Middle frontal gyrus (tissue), 1 donor: ENCODE data around the gene TIE1.

Experiments used
- DNase-seq: peaks from one replicate; pipeline ENCODE4 v3.0.0-alpha.2; 2015; ENCODE audit warnings: low spot score; ENCODE audit errors: extremely low spot score

TIE1 gene

GRCh38 chr1:43312212-43312623 lies 11.4 kb downstream of the TIE1 start:
- no peak for DNase-seq

DNA sequence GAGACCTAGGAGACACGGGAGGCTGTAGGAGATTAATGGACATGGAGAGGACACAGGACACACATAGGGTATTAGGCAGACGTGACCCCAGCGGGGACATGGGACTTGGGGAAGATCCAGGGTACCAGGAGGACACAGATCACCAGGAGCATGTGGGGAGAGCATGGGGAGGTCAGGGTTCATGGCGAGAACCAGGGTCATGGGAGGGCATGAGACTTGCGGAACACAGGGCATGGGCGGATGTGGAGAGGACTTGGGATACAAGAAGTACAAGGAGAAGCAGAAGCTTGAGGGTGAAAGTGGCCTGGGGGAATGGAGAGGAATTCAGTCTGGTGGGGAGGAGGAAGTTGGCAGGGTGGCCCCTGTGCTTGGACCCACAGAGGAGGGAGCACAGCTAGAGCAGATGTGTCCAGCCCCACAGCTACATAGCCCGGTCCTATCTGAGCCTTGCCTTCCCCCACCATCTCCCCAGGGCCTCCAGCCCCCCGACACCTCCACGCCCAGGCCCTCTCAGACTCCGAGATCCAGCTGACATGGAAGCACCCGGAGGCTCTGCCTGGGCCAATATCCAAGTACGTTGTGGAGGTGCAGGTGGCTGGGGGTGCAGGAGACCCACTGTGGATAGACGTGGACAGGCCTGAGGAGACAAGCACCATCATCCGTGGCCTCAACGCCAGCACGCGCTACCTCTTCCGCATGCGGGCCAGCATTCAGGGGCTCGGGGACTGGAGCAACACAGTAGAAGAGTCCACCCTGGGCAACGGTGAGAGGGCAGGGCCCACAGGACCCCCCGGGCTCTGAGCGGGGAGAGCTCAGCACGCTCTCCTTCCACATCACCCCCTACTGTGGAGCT lies 12.1 kb downstream of the TIE1 start:
- no peak for DNase-seq

DNA sequence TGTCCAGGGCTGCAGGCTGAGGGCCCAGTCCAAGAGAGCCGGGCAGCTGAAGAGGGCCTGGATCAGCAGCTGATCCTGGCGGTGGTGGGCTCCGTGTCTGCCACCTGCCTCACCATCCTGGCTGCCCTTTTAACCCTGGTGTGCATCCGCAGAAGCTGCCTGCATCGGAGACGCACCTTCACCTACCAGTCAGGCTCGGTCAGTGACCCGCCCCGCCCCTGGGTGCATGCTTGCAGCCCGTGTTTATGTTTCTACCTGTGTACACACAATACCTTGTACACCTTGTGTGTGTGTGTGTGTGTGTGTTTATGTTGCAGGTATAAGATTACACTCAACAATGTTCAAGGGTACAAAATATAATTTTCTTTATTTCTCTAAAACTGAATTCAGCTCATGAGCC lies 13.0 kb downstream of the TIE1 start:
- DNase-seq, result no peak

GRCh38 chr1:43314233-43314632 lies 13.5 kb downstream of the TIE1 start:
- no peak for DNase-seq

DNA sequence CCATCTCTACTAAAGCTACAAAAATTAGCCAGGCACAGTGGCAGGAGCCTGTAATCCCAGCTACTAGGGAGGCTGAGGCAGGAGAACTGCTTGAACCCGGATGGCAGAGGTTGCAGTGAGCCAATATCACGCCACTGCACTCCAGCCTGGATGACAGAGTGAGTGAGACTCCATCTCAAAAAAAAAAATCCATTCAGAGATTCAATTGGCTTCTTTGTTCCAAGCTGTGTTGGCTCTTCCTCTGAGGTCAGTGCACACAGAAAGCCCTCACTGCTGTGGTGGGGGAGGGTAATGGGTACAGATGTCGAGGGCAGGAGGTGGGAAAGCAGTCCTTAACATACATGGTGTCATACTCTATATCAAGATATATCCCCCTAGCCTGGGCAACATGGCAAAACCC lies 14.7 kb downstream of the TIE1 start:
- DNase-seq, result peak; percentile 16

DNA sequence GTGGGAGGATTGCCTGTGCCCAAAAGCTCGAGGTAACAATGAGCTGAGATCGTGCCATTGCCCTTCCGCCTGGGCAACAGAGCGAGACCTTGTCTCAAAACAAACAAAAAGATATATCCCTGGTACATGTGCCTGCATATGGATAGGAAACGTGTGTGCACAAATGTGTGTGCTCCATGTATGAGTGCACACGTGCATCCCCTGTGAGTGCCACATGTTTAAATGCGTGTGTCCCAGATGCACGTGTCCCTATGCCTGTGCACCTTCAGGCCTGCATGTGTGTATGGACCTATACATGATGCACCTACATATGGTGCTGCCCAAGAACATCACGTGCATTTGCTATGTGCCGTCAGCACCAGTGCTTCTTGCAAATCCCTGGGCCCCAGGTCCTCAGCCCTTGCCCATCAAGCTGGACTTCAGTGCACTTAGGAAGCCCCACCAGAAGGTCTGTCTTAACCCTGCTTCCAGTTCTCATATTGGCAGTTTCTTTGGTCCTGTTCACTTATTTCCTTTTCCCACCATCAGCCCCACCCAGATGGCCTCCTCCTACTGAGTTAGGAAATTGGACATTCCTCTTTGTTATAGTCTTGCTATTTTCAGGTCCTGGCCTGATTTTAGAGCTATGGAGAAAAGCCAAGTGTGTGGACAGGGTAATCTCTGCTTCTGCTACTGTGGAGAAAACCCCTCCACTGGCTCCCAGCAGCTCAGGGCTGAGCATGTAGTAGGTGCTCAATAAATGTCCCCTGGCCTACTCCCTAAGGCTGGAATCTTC lies 15.4 kb downstream of the TIE1 start:
- no peak for DNase-seq

GRCh38 chr1:43316738-43317520 lies 16.1 kb downstream of the TIE1 start:
- no peak for DNase-seq

DNA sequence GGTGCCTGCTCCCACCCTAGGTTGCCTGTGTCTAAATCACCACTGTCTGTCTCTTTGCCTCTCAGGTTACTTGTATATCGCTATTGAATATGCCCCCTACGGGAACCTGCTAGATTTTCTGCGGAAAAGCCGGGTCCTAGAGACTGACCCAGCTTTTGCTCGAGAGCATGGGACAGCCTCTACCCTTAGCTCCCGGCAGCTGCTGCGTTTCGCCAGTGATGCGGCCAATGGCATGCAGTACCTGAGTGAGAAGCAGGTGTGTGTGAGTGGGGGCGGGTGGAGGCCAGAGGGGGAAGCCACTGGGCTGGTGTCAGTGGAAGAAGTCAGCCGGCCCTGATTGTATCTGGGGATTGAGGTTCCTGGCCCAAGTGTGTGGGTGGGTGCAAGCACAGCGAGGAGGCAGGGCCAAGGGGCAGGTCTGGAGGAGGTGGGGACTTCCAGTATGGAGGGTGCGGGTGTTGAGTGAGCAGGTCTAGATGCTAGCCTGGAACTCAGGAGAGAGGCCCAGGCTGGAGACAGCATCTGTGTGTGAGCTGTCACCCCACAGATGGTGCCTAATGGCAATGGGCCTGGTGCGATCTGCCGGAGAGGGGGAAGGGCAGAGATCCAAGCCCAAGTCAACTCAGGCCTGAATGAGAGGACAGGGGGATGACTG lies 17.2 kb downstream of the TIE1 start:
- DNase-seq, result peak; percentile 28

- no peak for DNase-seq
These were observed 18.0 kb downstream of the TIE1 start for GRCh38 chr1:43318831-43319230.

GRCh38 chr1:43319288-43319687 lies 18.5 kb downstream of the TIE1 start:
- no peak for DNase-seq

DNA sequence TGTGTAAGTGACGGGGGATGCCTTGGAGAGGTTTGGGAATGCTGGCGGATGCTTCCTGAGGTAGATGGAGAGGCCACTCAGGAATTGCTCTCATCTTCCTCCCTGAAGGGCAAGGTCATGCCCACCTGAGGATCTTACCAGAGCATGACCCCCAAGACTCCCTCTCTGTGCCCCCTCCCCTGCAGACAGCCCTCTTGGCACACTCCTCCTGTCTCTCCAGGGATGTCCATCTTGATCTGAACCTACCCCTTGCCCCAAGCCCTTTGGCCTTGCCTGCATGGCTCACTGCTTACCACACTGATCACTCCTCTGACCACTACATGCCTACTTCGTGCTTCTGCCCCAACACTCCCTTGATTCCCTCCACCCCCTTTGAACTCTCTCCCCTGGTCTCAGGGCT lies 19.0 kb downstream of the TIE1 start:
- no peak for DNase-seq

GRCh38 chr1:43321331-43321891 lies 20.6 kb downstream of the TIE1 start:
- no peak for DNase-seq

- DNase-seq, result no peak
These were observed 21.7 kb downstream of the TIE1 start for GRCh38 chr1:43322506-43322905.

- no peak for DNase-seq
These were observed 24.0 kb downstream of the TIE1 start for GRCh38 chr1:43324810-43325209.

DNA sequence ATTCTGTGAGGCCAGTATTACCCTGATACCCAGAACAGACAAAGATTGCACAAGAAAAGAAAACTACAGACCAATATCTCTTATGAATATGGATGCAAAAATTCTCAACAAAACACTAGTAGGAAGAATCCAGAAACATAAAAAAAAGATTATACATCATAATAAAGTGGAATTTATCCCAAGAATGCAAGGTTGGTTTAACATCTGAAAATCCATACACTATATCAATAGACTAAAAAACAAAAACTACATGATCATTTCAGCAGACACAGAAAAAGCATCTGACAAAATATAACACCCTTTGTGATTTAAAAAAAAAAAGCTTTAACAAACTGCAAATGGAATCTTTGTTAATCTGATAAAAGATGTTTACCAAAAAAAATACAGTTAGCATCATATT lies 24.6 kb downstream of the TIE1 start:
- DNase-seq, result no peak

DNA sequence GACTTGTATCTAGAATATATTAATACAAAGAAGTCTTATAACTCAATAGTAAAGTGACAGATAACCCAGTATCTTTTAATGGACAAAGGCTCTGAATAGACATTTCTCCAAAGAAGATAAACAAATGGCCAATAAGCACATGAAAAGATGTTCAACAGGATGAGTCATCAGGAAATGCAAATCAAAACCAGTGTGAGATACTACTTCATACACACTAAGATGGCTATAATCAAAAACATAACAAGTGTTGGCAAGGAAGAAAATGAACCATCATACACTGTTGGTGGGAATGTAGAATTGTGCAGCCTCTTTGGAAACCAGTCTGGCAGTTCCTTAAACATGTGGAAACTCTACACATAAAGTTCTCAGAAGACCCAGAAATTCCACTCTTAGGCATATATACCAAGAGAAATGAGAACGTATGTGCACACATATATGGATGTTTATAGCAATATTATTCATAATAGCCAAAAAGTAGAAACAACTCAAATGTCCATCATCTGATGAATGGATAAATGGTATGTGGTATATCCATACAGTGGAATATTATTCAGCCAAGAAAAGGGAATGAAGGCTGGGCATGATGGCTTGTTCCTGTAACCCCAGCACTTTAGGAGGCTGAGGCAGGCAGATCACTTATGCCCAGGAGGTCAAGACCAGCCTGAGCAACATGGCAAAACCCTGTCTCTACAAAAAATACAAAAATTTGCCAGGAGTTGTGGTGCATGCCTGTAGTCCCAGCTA lies 26.9 kb downstream of the TIE1 start:
- no peak for DNase-seq

DNA sequence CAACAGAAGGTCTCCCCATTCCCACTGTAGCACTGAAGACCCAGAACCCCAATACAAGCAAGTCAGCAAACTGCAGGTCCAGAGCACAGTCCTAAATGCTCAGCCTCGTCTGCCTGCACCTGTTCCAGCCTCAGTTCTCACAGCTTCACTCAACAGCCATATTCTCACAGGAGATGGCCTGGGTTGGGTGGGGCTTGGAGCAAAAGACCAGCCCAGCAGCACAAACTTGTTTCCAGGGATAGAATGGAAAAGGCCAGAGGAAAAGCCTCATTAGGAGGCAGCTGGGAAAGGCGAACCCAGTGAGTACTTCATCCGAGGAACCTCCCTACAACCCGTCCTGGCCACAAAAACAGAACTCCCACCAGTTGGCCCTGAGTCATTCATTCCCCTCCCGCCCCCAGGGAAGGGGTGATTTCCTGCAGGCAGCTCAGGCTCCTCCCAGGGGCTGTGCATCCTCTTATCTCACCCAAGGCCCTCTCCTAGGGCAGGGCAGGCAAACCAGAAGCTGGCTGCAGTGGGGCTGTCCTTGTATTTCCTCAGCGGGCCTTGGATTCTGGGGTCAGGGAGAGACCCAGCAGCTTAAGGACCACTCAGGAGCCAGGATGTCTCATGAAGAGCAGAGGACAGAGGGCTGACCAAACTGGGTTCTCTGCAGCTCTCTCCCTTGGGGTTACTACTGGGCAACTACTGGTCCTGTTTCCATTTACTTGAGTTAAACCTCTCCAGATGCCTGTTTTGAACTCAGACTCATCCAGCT lies 29.4 kb downstream of the TIE1 start:
- DNase-seq, result no peak

DNA sequence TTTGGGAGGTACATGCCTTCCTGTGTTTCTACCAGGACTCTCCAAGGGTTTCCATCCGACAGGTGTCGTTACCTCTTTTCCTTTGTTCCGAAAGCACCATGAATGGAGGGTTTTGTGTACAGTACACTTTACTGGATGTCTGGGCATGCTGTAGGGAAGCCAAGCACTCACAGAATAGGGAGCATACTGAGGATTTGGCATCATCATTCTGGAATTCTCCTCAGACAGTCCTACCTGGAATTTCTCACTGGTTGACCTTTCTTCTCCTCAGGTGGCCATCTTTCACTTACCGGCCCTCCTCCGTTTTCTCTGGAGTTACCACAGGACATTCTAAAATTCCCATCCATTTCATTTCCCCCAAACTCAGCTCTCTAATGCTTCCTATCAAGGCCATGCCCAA lies 30.9 kb downstream of the TIE1 start:
- no peak for DNase-seq

- DNase-seq, result no peak
These were observed 33.8 kb downstream of the TIE1 start for GRCh38 chr1:43334453-43335205.
